Gastrocnemius medialis (tissue), 4 donors: Measurements from ENCODE around the gene CACNA1C. TPM values are rescaled to one million over a fixed set of nuclear protein-coding genes. Genes with fewer than 3 reads are reported as not detected.

Experiments
- ATAC-seq, 2 donors: fragments of 150-250 bp; one replicate each; pipeline ENCODE4 v1.9.1; 2016
- DNase-seq, 2 donors: peaks; one replicate each; pipeline ENCODE4 v3.0.0-alpha.2; 2019
- H3K27ac ChIP-seq, 4 donors: fragments of 200-600 bp; sonication (generic); 1 replicate in 1 of 4; 2 replicates in 3 of 4; pipeline ENCODE4 v1.5.1; 2016 to 2018; ENCODE audit warnings: mild to moderate bottlenecking in 2 of 4, moderate library complexity in 1 of 4
- H3K27me3 ChIP-seq, 3 donors: fragments of 200-600 bp; sonication (generic) in 2 of 3; 1 replicate in 1 of 3; 2 replicates in 2 of 3; pipeline versions ENCODE4 v1.5.1 to v1.6.0; 2016 to 2019; ENCODE audit warnings: mild to moderate bottlenecking in 1 of 3, moderate library complexity in 1 of 3
- H3K36me3 ChIP-seq, 2 donors: fragments of 200-600 bp; sonication (generic) in 1 of 2; one replicate each; pipeline ENCODE4 v1.5.1; 2017 to 2018
- H3K4me1 ChIP-seq, 2 donors: fragments of 200-600 bp; sonication (generic) in 1 of 2; one replicate each; pipeline ENCODE4 v1.5.1; 2016 to 2017; ENCODE audit warnings: mild to moderate bottlenecking in 2 of 2
- H3K4me3 ChIP-seq, 4 donors: fragments of 200-600 bp; sonication (generic) in 3 of 4; 1 replicate in 1 of 4; 2 replicates in 3 of 4; pipeline ENCODE4 v1.5.1; 2016 to 2019; ENCODE audit warnings: mild to moderate bottlenecking in 2 of 4
- H3K9me3 ChIP-seq, 3 donors: fragments of 200-600 bp; sonication (generic) in 2 of 3; 1 replicate in 1 of 3; 2 replicates in 2 of 3; pipeline ENCODE4 v1.5.1; 2016 to 2019
- POLR2A ChIP-seq, 2 donors: fragments of 450-650 bp; IDR thresholded peaks; one replicate each; pipeline ENCODE4 v1.6.1; 2017; ENCODE audit warnings: antibody characterized with exemption in 2 of 2, mild to moderate bottlenecking in 2 of 2, moderate library complexity in 2 of 2
- in situ Hi-C, 4 donors: fragments of 200-750 bp; cut with MboI; loops; one replicate each; pipeline versions ENCODE4 v1.15.0 to v1.8.0; 2017; ENCODE audit warnings: low sequenced_read_pairs in 4 of 4
- intact Hi-C: fragments of 100-400 bp; cut with DNase I; formaldehyde crosslinking; loops from one replicate; pipeline ENCODE4 v1.15.1; 2023; ENCODE audit warnings: low total_unique reads
- total RNA-seq, 4 donors: library from RNA; depleted of rRNA; stranded (reverse); fragments of >200 nt; gene quantifications; one replicate each; pipeline versions ENCODE4 v1.1.0 to v1.2.3, GENCODE V29; 2016
- TF ChIP-seq, protein P1 (sequence below), 5 experiments: fragments of 450-650 bp in 3 of 5; fragments of 200-600 bp in 2 of 5; sonication (generic) in 2 of 5; IDR thresholded peaks in 4 of 5; conservative IDR thresholded peaks in 1 of 5; 1 replicate in 4 of 5; 2 replicates in 1 of 5; pipeline ENCODE4 v1.5.1; 2016 to 2019; ENCODE audit warnings: antibody characterized with exemption in 5 of 5, mild to moderate bottlenecking in 3 of 5, moderate library complexity in 3 of 5

Gene CACNA1C
- total RNA-seq, 4 donors from 2014 or later: 0.80 to 1.8 (median 0.91) TPM

DNA sequence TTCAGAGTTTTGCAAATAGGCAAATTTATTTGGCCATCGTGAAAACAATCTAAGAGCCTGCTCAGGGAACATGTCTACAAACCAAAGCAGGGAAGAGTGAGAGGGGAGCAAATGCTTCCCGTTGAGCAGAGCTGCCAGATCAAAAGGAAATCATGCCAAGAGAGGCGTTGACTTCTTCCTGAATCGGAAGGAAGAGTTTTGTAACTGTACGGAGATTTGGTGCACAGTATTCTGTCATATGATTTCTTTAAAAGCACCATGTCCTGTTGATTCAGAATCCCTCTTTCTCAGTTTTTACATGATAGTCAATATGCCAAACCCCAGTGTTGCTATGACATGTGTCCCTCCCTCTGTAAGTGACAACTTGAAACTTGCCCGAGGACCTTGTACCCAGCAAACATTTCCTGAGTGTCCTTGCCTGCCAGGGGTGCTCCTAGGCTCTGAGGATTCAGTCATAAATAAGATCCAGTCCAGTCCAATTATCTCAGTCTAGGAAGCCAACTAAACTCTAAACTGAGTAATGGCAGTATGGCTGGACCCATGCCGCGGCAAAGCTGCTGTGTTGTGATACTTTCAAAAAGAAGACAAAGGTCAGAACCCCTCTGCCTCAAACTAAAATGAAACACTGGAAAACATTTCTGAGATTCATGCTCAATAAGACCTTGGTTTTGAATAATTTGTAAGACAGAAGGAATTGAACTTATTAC lies 441.9 kb downstream of the CACNA1C start:
- intact Hi-C loops (no loop called here), in situ Hi-C loops (no loop called here)
- peaks cover 20 to 22% of the 10 kb centered on the region in 2 donors for H3K4me1 ChIP-seq
- no peak for DNase-seq
- ATAC-seq: peak; percentile 51 to 66
- no peak overlapping the region for H3K4me3 ChIP-seq
- H3K9me3 ChIP-seq: no peaks in the 10 kb centered on the region
- no peaks in the 10 kb centered on the region for H3K36me3 ChIP-seq
- H3K27ac ChIP-seq: peak overlapping the region; percentile 7 to 54 (median 20)
- peaks cover 0 to 16% (median 5%) of the 10 kb centered on the region in 3 donors for H3K27me3 ChIP-seq
- TF ChIP-seq POLR2A (IDR thresholded peaks at IDR 0.05): no peak
- TF ChIP-seq, protein P1, sequence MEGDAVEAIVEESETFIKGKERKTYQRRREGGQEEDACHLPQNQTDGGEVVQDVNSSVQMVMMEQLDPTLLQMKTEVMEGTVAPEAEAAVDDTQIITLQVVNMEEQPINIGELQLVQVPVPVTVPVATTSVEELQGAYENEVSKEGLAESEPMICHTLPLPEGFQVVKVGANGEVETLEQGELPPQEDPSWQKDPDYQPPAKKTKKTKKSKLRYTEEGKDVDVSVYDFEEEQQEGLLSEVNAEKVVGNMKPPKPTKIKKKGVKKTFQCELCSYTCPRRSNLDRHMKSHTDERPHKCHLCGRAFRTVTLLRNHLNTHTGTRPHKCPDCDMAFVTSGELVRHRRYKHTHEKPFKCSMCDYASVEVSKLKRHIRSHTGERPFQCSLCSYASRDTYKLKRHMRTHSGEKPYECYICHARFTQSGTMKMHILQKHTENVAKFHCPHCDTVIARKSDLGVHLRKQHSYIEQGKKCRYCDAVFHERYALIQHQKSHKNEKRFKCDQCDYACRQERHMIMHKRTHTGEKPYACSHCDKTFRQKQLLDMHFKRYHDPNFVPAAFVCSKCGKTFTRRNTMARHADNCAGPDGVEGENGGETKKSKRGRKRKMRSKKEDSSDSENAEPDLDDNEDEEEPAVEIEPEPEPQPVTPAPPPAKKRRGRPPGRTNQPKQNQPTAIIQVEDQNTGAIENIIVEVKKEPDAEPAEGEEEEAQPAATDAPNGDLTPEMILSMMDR (IDR thresholded peaks at IDR 0.05 in 4 of 5, conservative IDR thresholded peaks at IDR 0.05 in 1 of 5): no peak

DNA sequence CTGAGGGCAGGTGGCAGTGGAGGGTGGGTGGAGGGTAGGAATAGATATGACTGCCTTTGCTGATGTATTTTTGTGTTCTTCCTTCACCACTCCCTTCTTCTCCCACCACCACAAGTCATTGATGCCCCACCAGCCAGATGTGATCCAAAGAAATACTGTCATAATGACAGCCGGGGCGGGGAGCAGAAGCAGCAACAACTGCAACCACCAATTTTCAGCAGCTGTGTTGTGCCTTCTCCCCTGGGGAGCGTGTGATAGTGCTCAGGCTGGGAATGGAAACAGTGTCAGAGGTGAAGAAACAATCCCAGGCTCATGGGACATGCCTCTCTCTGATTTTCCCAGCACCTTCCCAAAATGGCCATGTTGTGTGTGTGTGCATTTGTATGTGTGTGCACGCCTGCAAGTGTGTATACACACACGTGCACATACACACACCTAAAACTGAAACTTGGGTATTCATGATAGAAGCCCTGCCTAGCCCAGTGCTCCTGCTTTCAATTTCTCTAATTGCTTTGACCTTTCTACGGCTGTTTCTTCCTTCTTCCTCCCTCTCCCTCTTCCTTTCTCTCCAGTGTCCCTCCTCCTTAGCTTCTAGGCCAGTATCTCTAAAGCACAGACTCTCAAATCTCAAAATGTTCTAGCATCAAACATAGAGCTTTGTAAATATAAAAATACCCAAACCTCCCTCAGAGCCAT lies 442.8 kb downstream of the CACNA1C start:
- peak overlapping the region in 1 of 4 donors; percentile 54 for H3K27ac ChIP-seq
- DNase-seq: no peak
- intact Hi-C loops: no loop called here

DNA sequence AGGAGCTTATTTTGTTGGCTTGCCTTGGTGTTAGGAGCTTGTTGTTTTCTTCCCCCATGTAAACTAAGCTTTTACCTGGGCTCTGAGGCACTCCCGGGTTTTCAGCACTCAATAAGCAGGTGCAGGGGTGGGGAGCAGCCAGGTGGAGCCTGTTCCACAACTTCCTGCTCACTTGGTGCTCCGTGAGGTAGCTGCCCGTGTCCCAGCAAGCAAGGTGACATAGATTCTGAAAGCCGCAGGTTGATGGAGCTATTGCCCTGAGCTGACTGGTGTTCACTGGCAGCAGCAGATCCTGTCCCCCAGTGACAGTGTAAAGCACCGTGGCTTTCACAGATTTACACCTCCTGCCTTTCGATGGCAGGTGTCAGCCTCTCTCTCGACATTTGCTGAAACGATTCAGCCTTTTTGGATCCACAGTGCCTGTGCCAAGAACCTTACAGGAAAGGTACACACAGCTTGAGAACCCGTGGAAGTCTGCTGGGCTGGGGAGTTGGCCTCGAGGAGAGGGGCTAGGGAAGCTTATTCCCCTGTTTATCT lies 446.2 kb downstream of the CACNA1C start:
- intact Hi-C loops (no loop called here), in situ Hi-C loops (no loop called here)
- TF ChIP-seq POLR2A (IDR thresholded peaks at IDR 0.05): no peak
- TF ChIP-seq, protein P1 (IDR thresholded peaks at IDR 0.05 in 4 of 5, conservative IDR thresholded peaks at IDR 0.05 in 1 of 5): no peak
- no peak for ATAC-seq
- no peaks in the 10 kb centered on the region for H3K36me3 ChIP-seq
- no peak overlapping the region for H3K4me3 ChIP-seq
- peaks cover 14 to 16% of the 10 kb centered on the region in 2 donors for H3K4me1 ChIP-seq
- no peak for DNase-seq
- H3K9me3 ChIP-seq: no peaks in the 10 kb centered on the region
- peaks cover 0 to 13% (median 0%) of the 10 kb centered on the region in 3 donors for H3K27me3 ChIP-seq
- H3K27ac ChIP-seq: no peak overlapping the region

More for the DNA sequence above, 442.8 kb downstream of the CACNA1C start:
- Histone ChIP-seq H3K9me3 (no peaks in the 10 kb centered on the region), H3K4me1 (peaks cover 20 to 22% of the 10 kb centered on the region in 2 donors), H3K36me3 (no peaks in the 10 kb centered on the region), H3K27me3 (peaks cover 0 to 20% (median 0%) of the 10 kb centered on the region in 3 donors), H3K4me3 (no peak overlapping the region)
- ATAC-seq: peak in 1 of 2 donors; percentile 25
- no peak for TF ChIP-seq POLR2A (IDR thresholded peaks at IDR 0.05)
- TF ChIP-seq, protein P1 (IDR thresholded peaks at IDR 0.05 in 4 of 5, conservative IDR thresholded peaks at IDR 0.05 in 1 of 5): no peak
- in situ Hi-C loops: no loop called here

DNA sequence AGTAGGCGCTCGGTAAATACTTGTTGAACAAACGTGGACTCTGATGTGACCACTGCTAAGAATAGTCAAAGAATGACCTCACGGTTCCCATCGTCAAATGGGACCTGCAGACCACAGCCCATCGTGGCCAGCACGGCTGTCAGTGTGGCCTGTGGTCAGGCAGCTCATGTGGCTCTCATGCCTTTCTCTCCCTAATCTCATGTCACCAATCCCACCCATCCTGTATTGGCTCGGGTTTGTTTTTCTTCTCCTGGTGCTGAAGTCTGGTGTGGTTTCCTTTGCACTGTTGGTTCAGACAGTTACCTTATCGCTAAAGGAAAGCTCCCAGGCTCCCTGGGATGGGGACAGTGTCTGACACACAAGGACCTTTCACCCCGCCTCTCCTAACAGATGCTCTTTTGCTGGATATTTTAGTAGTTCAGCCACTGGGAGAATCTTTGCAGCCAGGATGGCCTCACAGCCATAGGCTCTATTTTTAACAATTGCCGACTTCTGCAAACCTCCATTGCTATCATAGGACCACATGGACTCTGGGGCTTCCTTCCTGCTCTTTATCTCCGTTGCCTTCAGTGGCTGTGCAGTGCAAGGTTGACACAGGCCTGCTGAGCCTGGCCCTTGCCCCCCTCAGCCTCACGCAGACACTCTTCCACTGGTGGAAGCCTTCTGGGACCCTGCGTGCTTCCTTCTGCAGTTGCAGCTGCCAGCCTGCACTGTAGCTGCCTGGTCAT lies 448.8 kb downstream of the CACNA1C start:
- Histone ChIP-seq H3K27ac (peak overlapping the region in 1 of 4 donors; percentile 0), H3K36me3 (no peaks in the 10 kb centered on the region), H3K4me1 (peaks cover 0 to 4% of the 10 kb centered on the region in 2 donors), H3K4me3 (no peak overlapping the region), H3K9me3 (no peaks in the 10 kb centered on the region), H3K27me3 (peaks cover 0 to 10% (median 0%) of the 10 kb centered on the region in 3 donors)
- ATAC-seq (peak; percentile 36), DNase-seq (no peak)
- in situ Hi-C loops (no loop called here), intact Hi-C loops (no loop called here)
- no peak for TF ChIP-seq POLR2A (IDR thresholded peaks at IDR 0.05)
- TF ChIP-seq, protein P1 (IDR thresholded peaks at IDR 0.05 in 4 of 5, conservative IDR thresholded peaks at IDR 0.05 in 1 of 5): no peak
